Measurements from ENCODE around the gene B3GNT8.

Gene B3GNT8

DNA sequence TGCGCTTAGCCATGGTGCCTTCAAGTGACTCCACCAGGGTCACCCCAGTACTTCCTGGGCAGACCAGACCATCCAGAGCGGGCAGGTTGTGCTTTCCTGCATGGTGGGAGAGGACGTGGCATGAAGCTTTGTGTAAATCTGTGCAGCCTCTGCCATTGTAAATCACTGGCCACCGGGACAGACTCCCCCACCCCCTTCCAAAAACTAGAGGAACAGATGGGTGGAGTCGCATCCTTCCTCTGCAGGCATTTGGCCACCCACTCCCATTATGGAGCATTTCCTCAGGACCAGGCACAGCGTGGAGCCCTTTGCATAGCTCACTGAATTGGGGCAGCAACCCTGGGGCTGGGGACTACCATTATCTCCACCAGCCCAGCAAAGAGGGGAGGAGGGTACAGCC is 21.4 kb downstream of the B3GNT8 start:
- TF ChIP-seq CTCF (IDR thresholded peaks at IDR 0.05; ENCODE audit: borderline replicate concordance, insufficient read depth, low read depth, low read length) = no peak
- H3K4me3 ChIP-seq (ENCODE audit: low read depth, low read length) = no peak overlapping the region

DNA sequence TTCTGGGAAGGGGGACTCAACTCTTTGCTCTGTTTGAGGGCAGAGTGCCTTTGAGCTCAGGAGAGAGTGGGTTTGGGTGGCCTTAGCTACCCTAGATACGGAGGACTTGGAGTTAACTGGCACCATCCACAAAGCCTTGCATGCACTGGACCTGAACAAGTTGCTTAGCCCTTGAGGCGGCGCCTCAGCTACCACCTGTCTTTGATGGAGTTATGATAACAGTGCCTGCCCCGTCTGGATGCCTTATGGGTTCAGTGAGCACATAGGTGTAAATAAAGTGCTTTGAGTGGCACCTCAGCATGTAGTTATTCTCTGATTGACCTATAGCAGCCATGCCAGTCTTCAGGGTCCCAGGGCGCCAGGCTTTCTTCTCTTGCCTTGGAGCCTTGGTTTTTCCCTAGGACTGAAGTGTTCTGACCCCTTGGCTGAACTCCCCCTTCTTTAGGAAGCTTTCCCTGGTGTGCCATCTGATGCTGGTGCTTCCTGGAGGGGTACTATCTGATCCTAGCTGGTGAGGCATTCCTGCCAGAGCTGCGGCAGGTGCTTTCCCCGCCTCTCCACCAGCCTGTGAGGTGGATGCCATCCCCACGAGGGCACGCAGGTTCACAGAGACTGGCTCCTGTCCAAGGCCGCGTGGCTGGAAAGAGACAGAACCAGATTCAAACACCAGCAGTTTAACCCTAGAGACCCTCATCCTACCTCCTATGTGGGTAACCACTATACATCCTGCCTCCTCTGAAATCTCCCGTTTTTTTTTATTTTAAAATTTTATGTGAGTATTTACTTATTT is 23.8 kb downstream of the B3GNT8 start:
- no peak for TF ChIP-seq CTCF (IDR thresholded peaks at IDR 0.05; ENCODE audit: borderline replicate concordance, insufficient read depth, low read depth, low read length)
- no peak overlapping the region for H3K4me3 ChIP-seq (ENCODE audit: low read depth, low read length)

GRCh38 chr19:41402010-41402409 is 25.2 kb downstream of the B3GNT8 start:
- no peak for TF ChIP-seq CTCF (IDR thresholded peaks at IDR 0.05; ENCODE audit: borderline replicate concordance, insufficient read depth, low read depth, low read length)
- H3K4me3 ChIP-seq (ENCODE audit: low read depth, low read length) = no peak overlapping the region

DNA sequence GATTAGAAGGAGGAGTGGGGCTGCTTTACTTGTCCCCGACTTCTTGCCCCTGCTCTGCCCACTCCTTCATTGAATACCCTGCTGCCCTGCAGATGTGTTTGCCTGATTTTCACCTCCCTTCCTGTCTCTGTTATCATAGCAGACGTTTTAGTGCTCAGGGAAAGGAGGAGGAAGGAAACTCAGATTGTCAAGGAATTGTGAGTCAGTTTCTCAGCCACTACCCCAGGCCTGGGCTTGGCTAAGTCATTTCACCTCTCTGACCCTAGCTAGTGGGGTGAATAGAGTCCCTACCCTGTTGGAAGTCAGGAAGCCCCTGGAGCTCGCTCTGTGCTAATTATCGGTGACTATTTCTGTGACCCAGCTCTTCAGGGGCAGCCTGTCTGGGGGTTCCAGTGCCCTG is 25.7 kb downstream of the B3GNT8 start:
- no peak overlapping the region for H3K4me3 ChIP-seq (ENCODE audit: low read depth, low read length)
- TF ChIP-seq CTCF (IDR thresholded peaks at IDR 0.05; ENCODE audit: borderline replicate concordance, insufficient read depth, low read depth, low read length) = no peak

- H3K4me3 ChIP-seq (ENCODE audit: low read depth, low read length) = no peak overlapping the region
- TF ChIP-seq CTCF (IDR thresholded peaks at IDR 0.05; ENCODE audit: borderline replicate concordance, insufficient read depth, low read depth, low read length) = no peak
These were observed 27.6 kb downstream of the B3GNT8 start for GRCh38 chr19:41399525-41399924.

DNA sequence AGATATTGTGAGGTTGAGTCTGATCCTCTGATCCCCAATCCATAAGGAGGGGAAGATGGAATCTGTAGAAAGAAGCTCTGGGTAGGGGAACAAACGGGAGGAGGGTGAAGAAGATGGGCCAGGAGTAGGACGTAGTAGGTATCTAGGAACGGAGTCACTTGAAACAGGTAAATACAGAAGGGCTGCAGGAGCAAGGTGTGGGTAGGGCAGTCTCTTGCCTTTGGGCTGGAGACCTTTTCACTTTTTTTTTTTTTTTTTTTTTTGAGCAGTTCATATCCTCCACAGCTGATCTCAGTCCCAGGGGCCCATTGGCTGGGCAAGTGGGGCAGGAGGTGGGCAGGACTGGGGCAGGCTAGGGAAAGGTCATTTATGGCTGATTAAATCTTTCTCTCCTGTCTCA is 28.1 kb downstream of the B3GNT8 start:
- H3K4me3 ChIP-seq (ENCODE audit: low read depth, low read length) = no peak overlapping the region
- TF ChIP-seq CTCF (IDR thresholded peaks at IDR 0.05; ENCODE audit: borderline replicate concordance, insufficient read depth, low read depth, low read length) = no peak

DNA sequence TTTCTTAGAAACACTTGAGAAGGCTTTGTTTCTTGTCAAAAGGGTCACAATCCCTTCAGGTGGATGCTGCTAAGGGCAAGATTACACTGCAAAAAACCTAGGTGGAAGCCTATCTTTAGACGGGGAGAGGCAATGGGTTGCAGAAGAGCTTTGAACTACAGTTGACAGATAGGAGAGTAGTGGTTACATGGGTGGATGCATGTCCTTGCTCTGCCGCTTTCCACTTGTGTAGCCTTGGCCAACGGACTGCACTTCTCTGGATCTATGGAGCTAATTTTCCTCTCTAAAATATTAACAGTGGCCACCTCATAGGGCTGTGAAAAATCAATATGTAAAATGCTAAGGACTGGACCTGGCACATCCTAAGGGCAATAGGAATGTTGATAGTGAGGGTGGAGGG is 28.6 kb downstream of the B3GNT8 start:
- no peak for TF ChIP-seq CTCF (IDR thresholded peaks at IDR 0.05; ENCODE audit: borderline replicate concordance, insufficient read depth, low read depth, low read length)
- peak overlapping the region; percentile 73 for H3K4me3 ChIP-seq (ENCODE audit: low read depth, low read length)
